T-helper 17 cell (primary cell): ENCODE measurements around the gene MYH7B. TPM values are rescaled to one million over a fixed set of nuclear protein-coding genes. Genes with fewer than 3 reads are reported as not detected.

Experiments used
- ATAC-seq: fragments of 150-1000 bp; cut with Tn5 transposase; 2 replicates; pipeline ENCODE4 v1.10.0; 2021; ENCODE audit warnings: mild to moderate bottlenecking, moderate library complexity
- DNase-seq, 3 donors: peaks; one replicate each; pipeline versions ENCODE4 v3.0.0 to v3.0.0-alpha.2; 2020 to 2021
- H3K9me3 ChIP-seq: one replicate; pipeline ENCODE4 v1.7.0; 2013; ENCODE audit warnings: low read length, mild to moderate bottlenecking; ENCODE audit not compliant: control insufficient read depth, poor library complexity, severe bottlenecking
- H3K27ac Mint-ChIP-seq: one replicate; pipeline ENCODE4 v1.8.0; 2022; ENCODE audit warnings: mild to moderate bottlenecking, moderate library complexity, mixed read lengths
- H3K27me3 Mint-ChIP-seq: one replicate; pipeline ENCODE4 v1.8.0; 2022; ENCODE audit warnings: mixed read lengths
- H3K36me3 Mint-ChIP-seq: one replicate; pipeline ENCODE4 v1.8.0; 2022; ENCODE audit warnings: low read depth, mixed read lengths
- H3K4me1 Mint-ChIP-seq: one replicate; pipeline ENCODE4 v1.8.0; 2022; ENCODE audit warnings: mild to moderate bottlenecking, mixed read lengths
- H3K4me3 Mint-ChIP-seq: one replicate; pipeline ENCODE4 v1.8.0; 2022; ENCODE audit warnings: mild to moderate bottlenecking, moderate library complexity, mixed read lengths
- total RNA-seq, 4 donors: library from RNA in 2 of 4; stranded (reverse) in 2 of 4; gene quantifications; one replicate each; pipeline ENCODE4 v1.2.3 and lab custom pipeline; 2022 to 2026

Gene MYH7B
- total RNA-seq, 2 donors from 2014 or later = 0.50 to 0.70 TPM

GRCh38 chr20:35003211-35004031 lies 47.8 kb downstream of the MYH7B start:
- H3K4me3 Mint-ChIP-seq = no peak overlapping the region
- no peak for ATAC-seq
- no peak overlapping the region for H3K27ac Mint-ChIP-seq
- H3K9me3 ChIP-seq = no peaks in the 10 kb centered on the region
- no peak for DNase-seq
- peaks cover 6% of the 10 kb centered on the region for H3K4me1 Mint-ChIP-seq
- H3K36me3 Mint-ChIP-seq = peaks cover 5% of the 10 kb centered on the region
- H3K27me3 Mint-ChIP-seq = no peaks in the 10 kb centered on the region

GRCh38 chr20:35004051-35004725 lies 48.5 kb downstream of the MYH7B start:
- H3K36me3 Mint-ChIP-seq = peaks cover 5% of the 10 kb centered on the region
- no peaks in the 10 kb centered on the region for H3K27me3 Mint-ChIP-seq
- H3K4me3 Mint-ChIP-seq = no peak overlapping the region
- H3K27ac Mint-ChIP-seq = no peak overlapping the region
- DNase-seq (no peak), ATAC-seq (no peak)
- peaks cover 2% of the 10 kb centered on the region for H3K4me1 Mint-ChIP-seq
- H3K9me3 ChIP-seq = no peaks in the 10 kb centered on the region

GRCh38 chr20:35004749-35005462 lies 49.2 kb downstream of the MYH7B start:
- Mint-ChIP-seq H3K27me3 (no peaks in the 10 kb centered on the region), H3K4me1 (peaks cover 2% of the 10 kb centered on the region), H3K27ac (no peak overlapping the region), H3K4me3 (no peak overlapping the region), H3K36me3 (peaks cover 4% of the 10 kb centered on the region)
- no peak for ATAC-seq
- no peaks in the 10 kb centered on the region for H3K9me3 ChIP-seq
- DNase-seq = no peak

Other genes starting within 250 kb of the MYH7B start
- 10 to 100 TPM; 26.3 to 30.7 TPM for gene NCOA6, start 130.2 kb upstream of the MYH7B start, total RNA-seq
- gene GGT7, start 83.0 kb upstream of the MYH7B start, total RNA-seq = 10 to 100 TPM; 15.0 to 20.2 TPM
- 10 to 100 TPM; 15.0 to 15.6 TPM for gene ACSS2, start 79.3 kb upstream of the MYH7B start, total RNA-seq
- gene GSS, start 62 bp upstream of the MYH7B start, total RNA-seq = 10 to 100 TPM; 23.3 to 27.0 TPM
- 10 to 100 TPM; 50.8 to 52.7 TPM for gene TRPC4AP, start 136.9 kb downstream of the MYH7B start, total RNA-seq
- gene EDEM2, start 191.5 kb downstream of the MYH7B start, total RNA-seq = 10 to 100 TPM; 24.1 to 29.7 TPM
- gene PROCR, start 216.2 kb downstream of the MYH7B start, total RNA-seq = 1 to 10 TPM in 1 of 2 donors, under 1 TPM in 1; 0.89 to 1.5 TPM